ENCODE data around the gene SPEN. TPM values are rescaled to one million over a fixed set of nuclear protein-coding genes. Genes with fewer than 3 reads are reported as not detected.

SPEN gene
- polyA plus RNA-seq, 1 donor from 2014 or later = 7.1 TPM

DNA sequence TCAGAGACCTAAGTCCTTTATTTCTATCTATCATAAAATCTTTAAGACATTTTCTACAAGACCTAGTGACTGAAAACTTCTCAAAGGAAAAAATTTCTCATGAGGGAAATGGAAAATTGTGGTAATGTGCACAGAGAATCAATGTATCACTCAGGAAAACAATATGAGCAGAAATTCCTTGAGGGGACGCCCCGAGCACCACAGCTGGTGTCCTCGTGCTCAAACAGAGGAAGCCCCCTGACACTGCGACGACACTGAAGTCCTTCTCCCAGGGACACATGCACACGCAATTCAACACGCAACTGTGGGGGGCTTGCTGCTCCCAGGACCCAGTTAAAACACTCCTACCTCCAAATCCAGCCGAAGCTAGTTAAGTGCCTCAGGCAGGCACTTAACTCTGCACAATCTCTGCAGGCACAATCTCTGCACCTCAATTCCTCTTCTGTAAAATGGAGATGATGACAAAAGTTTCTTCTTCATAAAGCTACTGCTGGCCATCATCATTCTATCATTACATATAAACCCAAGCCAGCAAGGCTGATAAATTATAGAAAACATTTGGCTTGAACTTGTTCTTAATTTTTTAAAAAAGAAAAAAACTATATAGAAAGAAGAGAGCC, 112.4 kb downstream of the SPEN start:
- Histone ChIP-seq H3K79me2 (replicated peaks; ENCODE audit: insufficient read depth, low read length) (peaks cover 4% of the 10 kb centered on the region), H3K27me3 (ENCODE audit: insufficient read depth, low read depth, low read length) (no peaks in the 10 kb centered on the region), H3K9me2 (ENCODE audit: insufficient read depth, low read length) (no peaks in the 10 kb centered on the region), H4K20me1 (ENCODE audit: insufficient read depth) (no peaks in the 10 kb centered on the region), H3K4me3 (ENCODE audit: low read length) (no peak overlapping the region), H3K36me3 (ENCODE audit: insufficient read depth, low read length) (no peaks in the 10 kb centered on the region), H2AFZ (ENCODE audit: low read depth, low read length) (no peak overlapping the region), H3K27ac (ENCODE audit: low read length) (no peak overlapping the region), H3F3A (ENCODE audit: insufficient read depth, low read length, poor library complexity, severe bottlenecking) (no peaks in the 10 kb centered on the region), H3K9ac (ENCODE audit: low read length) (no peak overlapping the region), H3K4me2 (ENCODE audit: low read length) (no peak overlapping the region), H3K9me3 (ENCODE audit: low read length) (no peaks in the 10 kb centered on the region)
- TF ChIP-seq, protein P1, sequence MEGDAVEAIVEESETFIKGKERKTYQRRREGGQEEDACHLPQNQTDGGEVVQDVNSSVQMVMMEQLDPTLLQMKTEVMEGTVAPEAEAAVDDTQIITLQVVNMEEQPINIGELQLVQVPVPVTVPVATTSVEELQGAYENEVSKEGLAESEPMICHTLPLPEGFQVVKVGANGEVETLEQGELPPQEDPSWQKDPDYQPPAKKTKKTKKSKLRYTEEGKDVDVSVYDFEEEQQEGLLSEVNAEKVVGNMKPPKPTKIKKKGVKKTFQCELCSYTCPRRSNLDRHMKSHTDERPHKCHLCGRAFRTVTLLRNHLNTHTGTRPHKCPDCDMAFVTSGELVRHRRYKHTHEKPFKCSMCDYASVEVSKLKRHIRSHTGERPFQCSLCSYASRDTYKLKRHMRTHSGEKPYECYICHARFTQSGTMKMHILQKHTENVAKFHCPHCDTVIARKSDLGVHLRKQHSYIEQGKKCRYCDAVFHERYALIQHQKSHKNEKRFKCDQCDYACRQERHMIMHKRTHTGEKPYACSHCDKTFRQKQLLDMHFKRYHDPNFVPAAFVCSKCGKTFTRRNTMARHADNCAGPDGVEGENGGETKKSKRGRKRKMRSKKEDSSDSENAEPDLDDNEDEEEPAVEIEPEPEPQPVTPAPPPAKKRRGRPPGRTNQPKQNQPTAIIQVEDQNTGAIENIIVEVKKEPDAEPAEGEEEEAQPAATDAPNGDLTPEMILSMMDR (IDR thresholded peaks at IDR 0.05; ENCODE audit: poor library complexity, severe bottlenecking) = no peak
- TF ChIP-seq, protein P2, sequence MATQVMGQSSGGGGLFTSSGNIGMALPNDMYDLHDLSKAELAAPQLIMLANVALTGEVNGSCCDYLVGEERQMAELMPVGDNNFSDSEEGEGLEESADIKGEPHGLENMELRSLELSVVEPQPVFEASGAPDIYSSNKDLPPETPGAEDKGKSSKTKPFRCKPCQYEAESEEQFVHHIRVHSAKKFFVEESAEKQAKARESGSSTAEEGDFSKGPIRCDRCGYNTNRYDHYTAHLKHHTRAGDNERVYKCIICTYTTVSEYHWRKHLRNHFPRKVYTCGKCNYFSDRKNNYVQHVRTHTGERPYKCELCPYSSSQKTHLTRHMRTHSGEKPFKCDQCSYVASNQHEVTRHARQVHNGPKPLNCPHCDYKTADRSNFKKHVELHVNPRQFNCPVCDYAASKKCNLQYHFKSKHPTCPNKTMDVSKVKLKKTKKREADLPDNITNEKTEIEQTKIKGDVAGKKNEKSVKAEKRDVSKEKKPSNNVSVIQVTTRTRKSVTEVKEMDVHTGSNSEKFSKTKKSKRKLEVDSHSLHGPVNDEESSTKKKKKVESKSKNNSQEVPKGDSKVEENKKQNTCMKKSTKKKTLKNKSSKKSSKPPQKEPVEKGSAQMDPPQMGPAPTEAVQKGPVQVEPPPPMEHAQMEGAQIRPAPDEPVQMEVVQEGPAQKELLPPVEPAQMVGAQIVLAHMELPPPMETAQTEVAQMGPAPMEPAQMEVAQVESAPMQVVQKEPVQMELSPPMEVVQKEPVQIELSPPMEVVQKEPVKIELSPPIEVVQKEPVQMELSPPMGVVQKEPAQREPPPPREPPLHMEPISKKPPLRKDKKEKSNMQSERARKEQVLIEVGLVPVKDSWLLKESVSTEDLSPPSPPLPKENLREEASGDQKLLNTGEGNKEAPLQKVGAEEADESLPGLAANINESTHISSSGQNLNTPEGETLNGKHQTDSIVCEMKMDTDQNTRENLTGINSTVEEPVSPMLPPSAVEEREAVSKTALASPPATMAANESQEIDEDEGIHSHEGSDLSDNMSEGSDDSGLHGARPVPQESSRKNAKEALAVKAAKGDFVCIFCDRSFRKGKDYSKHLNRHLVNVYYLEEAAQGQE (IDR thresholded peaks at IDR 0.05; ENCODE audit: borderline replicate concordance) = no peak
- no peak for TF ChIP-seq POLR2AphosphoS5 (IDR thresholded peaks at IDR 0.05)
- no peak for TF ChIP-seq SMC3 (conservative IDR thresholded peaks at IDR 0.05; ENCODE audit: poor library complexity)
- no peak for TF ChIP-seq TAF1 (IDR thresholded peaks at IDR 0.05; ENCODE audit: low read depth)
- TF ChIP-seq MXI1 (conservative IDR thresholded peaks at IDR 0.05; ENCODE audit: poor library complexity, severe bottlenecking) = no peak
- no peak for TF ChIP-seq EP300 (conservative IDR thresholded peaks at IDR 0.05; ENCODE audit: poor library complexity, severe bottlenecking)
- no peak for TF ChIP-seq RAD21 (conservative IDR thresholded peaks at IDR 0.05)
- no peak for TF ChIP-seq EZH2 (IDR thresholded peaks at IDR 0.05; ENCODE audit: borderline replicate concordance, insufficient read depth, low read length, poor library complexity, severe bottlenecking)

DNA sequence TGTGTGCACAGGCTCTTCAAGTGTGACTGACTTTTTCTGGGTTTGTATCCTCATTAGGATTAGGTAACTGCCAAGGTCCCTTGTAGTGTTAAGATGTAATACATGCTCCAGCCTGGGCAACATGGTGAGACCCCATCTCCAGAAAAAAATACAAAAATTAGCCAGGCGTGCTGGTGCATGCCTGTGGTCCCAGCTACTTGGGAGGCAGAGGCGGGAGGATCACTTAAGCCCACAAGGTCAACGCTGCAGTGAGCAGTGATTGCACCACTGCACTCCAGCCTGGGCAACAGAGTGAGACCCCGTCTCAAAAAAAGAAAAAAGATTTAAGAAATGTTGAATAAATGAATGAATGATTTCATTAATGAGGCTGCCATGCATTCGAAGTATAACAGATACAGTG, 113.3 kb downstream of the SPEN start:
- Histone ChIP-seq H3K79me2 (replicated peaks; ENCODE audit: insufficient read depth, low read length) (peaks cover 10% of the 10 kb centered on the region), H3K9me3 (ENCODE audit: low read length) (no peaks in the 10 kb centered on the region), H3K9ac (ENCODE audit: low read length) (no peak overlapping the region), H3F3A (ENCODE audit: insufficient read depth, low read length, poor library complexity, severe bottlenecking) (no peaks in the 10 kb centered on the region), H3K27ac (ENCODE audit: low read length) (no peak overlapping the region), H4K20me1 (ENCODE audit: insufficient read depth) (no peaks in the 10 kb centered on the region), H3K27me3 (ENCODE audit: insufficient read depth, low read depth, low read length) (no peaks in the 10 kb centered on the region), H3K9me2 (ENCODE audit: insufficient read depth, low read length) (no peaks in the 10 kb centered on the region), H3K4me2 (ENCODE audit: low read length) (no peak overlapping the region), H2AFZ (ENCODE audit: low read depth, low read length) (no peak overlapping the region), H3K4me3 (ENCODE audit: low read length) (no peak overlapping the region), H3K36me3 (ENCODE audit: insufficient read depth, low read length) (no peaks in the 10 kb centered on the region)
- TF ChIP-seq, protein P2 (IDR thresholded peaks at IDR 0.05; ENCODE audit: borderline replicate concordance) = no peak
- TF ChIP-seq EP300 (conservative IDR thresholded peaks at IDR 0.05; ENCODE audit: poor library complexity, severe bottlenecking) (no peak), MXI1 (conservative IDR thresholded peaks at IDR 0.05; ENCODE audit: poor library complexity, severe bottlenecking) (no peak), SMC3 (conservative IDR thresholded peaks at IDR 0.05; ENCODE audit: poor library complexity) (no peak), EZH2 (IDR thresholded peaks at IDR 0.05; ENCODE audit: borderline replicate concordance, insufficient read depth, low read length, poor library complexity, severe bottlenecking) (no peak), TAF1 (IDR thresholded peaks at IDR 0.05; ENCODE audit: low read depth) (no peak), RAD21 (conservative IDR thresholded peaks at IDR 0.05) (no peak), POLR2AphosphoS5 (IDR thresholded peaks at IDR 0.05) (no peak)
- TF ChIP-seq, protein P1 (IDR thresholded peaks at IDR 0.05; ENCODE audit: poor library complexity, severe bottlenecking) = no peak

All from neural cell (in vitro differentiated cells).